Activated CD4-positive, alpha-beta T cell treated with anti-CD3 and anti-CD28 coated beads for 36 hours (primary cell): Measurements from ENCODE around the gene HSPG2. TPM values are rescaled to one million over a fixed set of nuclear protein-coding genes. Genes with fewer than 3 reads are reported as not detected.
"Not testable (repeated sequence)": the region's sequence is repeated elsewhere in the genome, so short reads cannot be mapped to it uniquely, and the experiment has no call there.

Experiments used
- ATAC-seq: fragments of 200-7000 bp; cut with Tn5 transposase; one replicate; pipeline ENCODE4 v1.10.0; 2021; ENCODE audit warnings: mild to moderate bottlenecking, moderate library complexity
- CTCF ChIA-PET: fragments of 350-600 bp; sonication (Branson Sonifier 250); formaldehyde crosslinking; loops from one replicate; lab custom pipeline; 2021; ENCODE audit warnings: antibody characterized with exemption; lab: Charles Lee
- POLR2A ChIA-PET: fragments of 350-600 bp; sonication (Branson Sonifier 250); formaldehyde crosslinking; loops from one replicate; lab custom pipeline; 2021; ENCODE audit warnings: antibody characterized with exemption, inconsistent platforms; lab: Charles Lee
- DNase-seq: peaks from one replicate; pipeline ENCODE4 v3.0.0-alpha.2; 2020
- H3K27ac Mint-ChIP-seq: one replicate; pipeline ENCODE4 v1.8.0; 2021; ENCODE audit warnings: mixed read lengths
- H3K27me3 Mint-ChIP-seq: one replicate; pipeline ENCODE4 v1.8.0; 2021; ENCODE audit warnings: mixed read lengths
- H3K36me3 Mint-ChIP-seq: one replicate; pipeline ENCODE4 v1.8.0; 2021; ENCODE audit warnings: low read depth, mixed read lengths
- H3K4me1 Mint-ChIP-seq: one replicate; pipeline ENCODE4 v1.8.0; 2021; ENCODE audit warnings: mixed read lengths
- H3K4me3 Mint-ChIP-seq: one replicate; pipeline ENCODE4 v1.8.0; 2021; ENCODE audit warnings: mild to moderate bottlenecking, moderate library complexity, mixed read lengths
- H3K9me3 Mint-ChIP-seq: one replicate; pipeline ENCODE4 v1.8.0; 2021; ENCODE audit warnings: low read depth, mixed read lengths
- intact Hi-C, 2 experiments: fragments of 100-400 bp; cut with DNase I in 1 of 2; cut with micrococcal nuclease in 1 of 2; formaldehyde crosslinking; loops; one replicate each; pipeline versions ENCODE4 v1.14.2 to v1.15.1; 2022 to 2024; cut with DNase I, micrococcal nuclease
- total RNA-seq, 2 experiments: library from RNA; stranded (reverse); gene quantifications; one replicate each; pipeline ENCODE4 v1.2.3, GENCODE V29; 2021

HSPG2 gene
- total RNA-seq, 2 experiments from 2014 or later: 19.6 to 20.6 TPM

GRCh38 chr1:21801100-21801499 is 136.0 kb downstream of the HSPG2 start:
- H3K27ac Mint-ChIP-seq: no peak overlapping the region
- no peaks in the 10 kb centered on the region for H3K9me3 Mint-ChIP-seq
- ATAC-seq (no peak), DNase-seq (no peak)
- ChIA-PET CTCF (no interaction called here), POLR2A (no interaction called here)
- H3K4me1 Mint-ChIP-seq: no peaks in the 10 kb centered on the region
- intact Hi-C loops: no loop called here
- no peaks in the 10 kb centered on the region for H3K27me3 Mint-ChIP-seq
- no peak overlapping the region for H3K4me3 Mint-ChIP-seq
- no peaks in the 10 kb centered on the region for H3K36me3 Mint-ChIP-seq

GRCh38 chr1:21799730-21800129 is 137.4 kb downstream of the HSPG2 start:
- no peak for DNase-seq
- intact Hi-C loops: no loop called here
- Mint-ChIP-seq H3K27ac (no peak overlapping the region), H3K27me3 (no peaks in the 10 kb centered on the region), H3K9me3 (peaks cover 3% of the 10 kb centered on the region), H3K4me1 (no peaks in the 10 kb centered on the region), H3K4me3 (no peak overlapping the region), H3K36me3 (no peaks in the 10 kb centered on the region)
- CTCF ChIA-PET: interaction anchor here (1.0 kb wide), 1 partner anchor 74 kb away, joined by 3 read pairs; no protein-coding TSS in a partner anchor
- POLR2A ChIA-PET: no interaction called here
- ATAC-seq: no peak

- ATAC-seq: no peak
- Mint-ChIP-seq H3K27me3 (no peaks in the 10 kb centered on the region), H3K4me1 (peaks cover 2% of the 10 kb centered on the region), H3K36me3 (no peaks in the 10 kb centered on the region), H3K9me3 (peaks cover 3% of the 10 kb centered on the region), H3K4me3 (no peak overlapping the region), H3K27ac (no peak overlapping the region)
- POLR2A ChIA-PET: no interaction called here
- DNase-seq: no peak
- intact Hi-C loops: no loop called here
- CTCF ChIA-PET: interaction anchor here (0.8 to 1.4 kb wide), 2 partner anchors 16 to 88 kb away, joined by 4 to 5 read pairs; no protein-coding TSS in a partner anchor
These were observed 142.0 kb downstream of the HSPG2 start for GRCh38 chr1:21795075-21795474.

- peaks cover 3% of the 10 kb centered on the region for H3K9me3 Mint-ChIP-seq
- ATAC-seq (no peak), DNase-seq (no peak)
- peaks cover 2% of the 10 kb centered on the region for H3K4me1 Mint-ChIP-seq
- H3K27ac Mint-ChIP-seq: no peak overlapping the region
- intact Hi-C loops: no loop called here
- H3K27me3 Mint-ChIP-seq: no peaks in the 10 kb centered on the region
- H3K4me3 Mint-ChIP-seq: no peak overlapping the region
- ChIA-PET POLR2A (interaction anchor here (0.8 kb wide), 1 partner anchor 13 kb away, joined by 3 read pairs; no protein-coding TSS in a partner anchor), CTCF (interaction anchor here (0.6 to 1.4 kb wide), 2 partner anchors 16 to 41 kb away, joined by 4 to 5 read pairs; no protein-coding TSS in a partner anchor)
- H3K36me3 Mint-ChIP-seq: no peaks in the 10 kb centered on the region
These were observed 142.5 kb downstream of the HSPG2 start for GRCh38 chr1:21794656-21795055.

- intact Hi-C loops: no loop called here
- CTCF ChIA-PET: no interaction called here
- Mint-ChIP-seq H3K4me3 (no peak overlapping the region), H3K4me1 (peaks cover 2% of the 10 kb centered on the region), H3K9me3 (peaks cover 3% of the 10 kb centered on the region), H3K36me3 (no peaks in the 10 kb centered on the region), H3K27ac (no peak overlapping the region), H3K27me3 (no peaks in the 10 kb centered on the region)
- DNase-seq (no peak), ATAC-seq (no peak)
- POLR2A ChIA-PET: no interaction called here
These were observed 144.0 kb downstream of the HSPG2 start for GRCh38 chr1:21793104-21793503.

- Mint-ChIP-seq H3K27me3 (no peaks in the 10 kb centered on the region), H3K4me3 (no peak overlapping the region), H3K4me1 (peaks cover 5% of the 10 kb centered on the region), H3K27ac (no peak overlapping the region), H3K9me3 (no peaks in the 10 kb centered on the region), H3K36me3 (no peaks in the 10 kb centered on the region)
- intact Hi-C loops: loop anchor here in 1 of 2 experiments (10.0 kb wide), 1 partner anchor 1328 kb away; no protein-coding TSS in a partner anchor
- DNase-seq (no peak), ATAC-seq (no peak)
- POLR2A ChIA-PET: no interaction called here
- CTCF ChIA-PET: interaction anchor here (0.6 to 0.9 kb wide), 3 partner anchors 11 to 663 kb away, joined by 3 to 4 read pairs (median 3); no protein-coding TSS in a partner anchor
These were observed 150.5 kb downstream of the HSPG2 start for GRCh38 chr1:21786640-21787039.

- intact Hi-C loops: loop anchor here in 1 of 2 experiments (10.0 kb wide), 1 partner anchor 1329 kb away; no protein-coding TSS in a partner anchor
- POLR2A ChIA-PET, H3K9me3 Mint-ChIP-seq, H3K4me3 Mint-ChIP-seq, ATAC-seq, H3K36me3 Mint-ChIP-seq, DNase-seq, H3K4me1 Mint-ChIP-seq, H3K27ac Mint-ChIP-seq, H3K27me3 Mint-ChIP-seq: not testable (repeated sequence)
- CTCF ChIA-PET: interaction anchor here (0.7 to 0.9 kb wide), 3 partner anchors 10 to 41 kb away, joined by 3 to 4 read pairs (median 4); no protein-coding TSS in a partner anchor
These were observed 151.3 kb downstream of the HSPG2 start for GRCh38 chr1:21785764-21786163.

GRCh38 chr1:21783679-21784603 is 153.2 kb downstream of the HSPG2 start:
- peak overlapping the region; percentile 100 for H3K27ac Mint-ChIP-seq
- no peak for ATAC-seq
- H3K4me3 Mint-ChIP-seq: peak overlapping the region; percentile 87
- no peak for DNase-seq
- POLR2A ChIA-PET: interaction anchor here (0.6 to 2.9 kb wide), 2 partner anchors 241 to 852 kb away, joined by 3 to 20 read pairs; no protein-coding TSS in a partner anchor
- no peaks in the 10 kb centered on the region for H3K9me3 Mint-ChIP-seq
- peaks cover 6% of the 10 kb centered on the region for H3K36me3 Mint-ChIP-seq
- H3K4me1 Mint-ChIP-seq: peaks cover 16% of the 10 kb centered on the region
- no peaks in the 10 kb centered on the region for H3K27me3 Mint-ChIP-seq
- intact Hi-C loops: loop anchor here (1.0 to 10.0 kb wide), 13 partner anchors 34 to 1583 kb away; partner anchors contain the start of genes CDC42 (in 1 of the 2), EIF4G3 (in 1 of the 2), HP1BP3 (in 1 of the 2) and HSPG2 (in 1 of the 2)
- CTCF ChIA-PET: interaction anchor here (0.7 to 1.5 kb wide), 3 partner anchors 31 to 1220 kb away, joined by 3 to 7 read pairs (median 3); no protein-coding TSS in a partner anchor

- intact Hi-C loops: loop anchor here (1.0 to 10.0 kb wide), 13 partner anchors 35 to 1584 kb away; partner anchors contain the start of genes CDC42 (in 1 of the 2), EIF4G3 (in 1 of the 2), HP1BP3 (in 1 of the 2) and HSPG2 (in 1 of the 2)
- H3K4me3 Mint-ChIP-seq: peak within 1 kb of the TSS; percentile 87
- H3K9me3 Mint-ChIP-seq: peaks cover 3% of the 10 kb centered on the region
- ATAC-seq (peak; percentile 79), DNase-seq (peak; percentile 98)
- peaks cover 9% of the 10 kb centered on the region for H3K36me3 Mint-ChIP-seq
- ChIA-PET CTCF (interaction anchor here (0.7 to 1.9 kb wide), 4 partner anchors 18 to 970 kb away, joined by 3 to 5 read pairs (median 4); no protein-coding TSS in a partner anchor), POLR2A (interaction anchor here (0.6 to 2.9 kb wide), 8 partner anchors 11 to 851 kb away, joined by 3 to 20 read pairs (median 3); no protein-coding TSS in a partner anchor)
- peaks cover 21% of the 10 kb centered on the region for H3K4me1 Mint-ChIP-seq
- no peaks in the 10 kb centered on the region for H3K27me3 Mint-ChIP-seq
- H3K27ac Mint-ChIP-seq: peak within 1 kb of the TSS; percentile 100
These were observed 154.0 kb downstream of the HSPG2 start, which contains the start of gene USP48 for GRCh38 chr1:21782868-21783678. TSS of gene USP48 (minus strand) at chr1:21783149. CDS start at chr1:21782957, 192 bp downstream.

GRCh38 chr1:21782349-21782867 is 154.7 kb downstream of the HSPG2 start:
- H3K27ac Mint-ChIP-seq: peak overlapping the region; percentile 100
- no peaks in the 10 kb centered on the region for H3K27me3 Mint-ChIP-seq
- POLR2A ChIA-PET: interaction anchor here (0.6 to 2.9 kb wide), 7 partner anchors 12 to 458 kb away, joined by 3 to 20 read pairs (median 3); no protein-coding TSS in a partner anchor
- peaks cover 12% of the 10 kb centered on the region for H3K36me3 Mint-ChIP-seq
- DNase-seq (peak; percentile 73), ATAC-seq (peak; percentile 11)
- intact Hi-C loops: loop anchor here (2.0 to 10.0 kb wide), 7 partner anchors 42 to 1585 kb away; partner anchors contain the start of genes EIF4G3 (in 1 of the 2), HP1BP3 (in 1 of the 2) and ZNF436 (in 1 of the 2)
- peak overlapping the region; percentile 87 for H3K4me3 Mint-ChIP-seq
- CTCF ChIA-PET: interaction anchor here (0.9 to 1.9 kb wide), 6 partner anchors 18 to 242 kb away, joined by 3 to 5 read pairs (median 4); no protein-coding TSS in a partner anchor
- H3K4me1 Mint-ChIP-seq: peaks cover 24% of the 10 kb centered on the region
- peaks cover 4% of the 10 kb centered on the region for H3K9me3 Mint-ChIP-seq
